Measurements from ENCODE around the gene GINS1.
"Not testable (repeated sequence)": the region's sequence is repeated elsewhere in the genome, so short reads cannot be mapped to it uniquely, and the experiment has no call there.

GINS1 gene

DNA sequence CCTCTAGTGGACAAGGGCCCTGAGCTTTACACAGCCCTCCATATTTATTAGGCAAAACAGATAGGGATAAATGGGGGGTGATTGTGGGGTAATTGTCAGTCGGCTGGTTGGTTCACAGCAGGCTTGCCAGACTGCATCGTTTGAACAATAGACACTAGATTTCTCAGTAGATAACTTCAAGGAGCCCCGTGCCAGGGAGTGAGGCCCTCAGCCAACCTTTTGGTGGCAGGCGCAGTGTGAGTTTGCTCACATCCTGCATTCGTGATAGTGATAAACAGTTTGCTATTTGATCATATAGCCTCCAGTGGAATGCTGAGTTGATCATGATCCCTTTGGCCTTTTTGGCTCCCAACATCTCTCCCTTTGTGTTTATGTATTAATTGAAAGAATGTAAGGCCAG is 13.2 kb upstream of the GINS1 start:
- DNase-seq (ENCODE audit: low read depth), result no peak
- peaks cover 19% of the 10 kb centered on the region for H3K4me1 ChIP-seq (ENCODE audit: control insufficient read depth, insufficient read depth, low read length)
- no peak overlapping the region for H3K9ac ChIP-seq (ENCODE audit: low read length)
- no peaks in the 10 kb centered on the region for H3K9me3 ChIP-seq (ENCODE audit: control insufficient read depth, low read length)
- no peak overlapping the region for H3K4me3 ChIP-seq (ENCODE audit: low read length)
- no peaks in the 10 kb centered on the region for H3K36me3 ChIP-seq (ENCODE audit: control insufficient read depth, insufficient read depth, low read length, severe bottlenecking)
- no peaks in the 10 kb centered on the region for H3K27me3 ChIP-seq (replicated peaks; ENCODE audit: control insufficient read depth, insufficient read depth, low read length)

DNA sequence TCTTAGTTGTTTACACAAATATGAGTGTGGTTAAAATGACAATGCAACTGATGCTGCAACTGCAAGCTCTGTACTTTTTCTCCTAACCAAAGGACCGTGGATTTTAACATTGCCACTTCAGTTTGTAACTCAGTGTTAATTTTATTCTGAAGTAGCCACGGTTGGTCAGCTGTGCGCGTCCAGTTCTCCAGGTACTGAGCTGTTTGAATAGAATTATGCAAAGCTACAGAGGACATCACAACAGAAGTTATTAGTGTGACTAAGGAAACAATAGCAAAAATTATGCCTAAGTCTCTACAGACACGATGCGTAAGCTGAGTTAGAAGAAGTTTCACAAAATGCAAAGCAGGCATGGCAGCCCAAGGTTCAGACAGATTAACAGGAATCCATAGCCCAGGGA is 12.5 kb upstream of the GINS1 start:
- no peaks in the 10 kb centered on the region for H3K9me3 ChIP-seq (ENCODE audit: control insufficient read depth, low read length)
- DNase-seq (ENCODE audit: low read depth), result no peak
- no peaks in the 10 kb centered on the region for H3K27me3 ChIP-seq (replicated peaks; ENCODE audit: control insufficient read depth, insufficient read depth, low read length)
- no peak overlapping the region for H3K9ac ChIP-seq (ENCODE audit: low read length)
- peaks cover 18% of the 10 kb centered on the region for H3K4me1 ChIP-seq (ENCODE audit: control insufficient read depth, insufficient read depth, low read length)
- no peaks in the 10 kb centered on the region for H3K36me3 ChIP-seq (ENCODE audit: control insufficient read depth, insufficient read depth, low read length, severe bottlenecking)
- no peak overlapping the region for H3K4me3 ChIP-seq (ENCODE audit: low read length)

DNA sequence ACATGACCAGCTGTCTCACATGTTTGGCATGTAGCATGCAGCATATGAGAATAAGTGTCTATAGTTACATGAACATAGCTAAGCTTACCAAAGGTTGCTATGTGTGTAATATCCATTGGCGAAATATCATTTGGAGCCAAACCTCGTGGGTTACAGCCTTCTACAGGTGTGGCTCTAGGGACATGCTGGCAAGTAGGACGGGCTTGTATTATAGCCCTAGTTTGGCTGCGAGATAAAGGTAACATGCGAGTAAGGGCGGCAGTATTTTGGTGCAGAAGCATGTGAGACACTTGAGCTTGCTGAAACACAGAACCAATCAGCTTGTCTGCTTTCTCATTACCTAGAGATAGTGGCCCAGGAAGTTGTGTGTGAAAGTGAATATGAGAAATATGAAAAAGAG is 10.4 kb upstream of the GINS1 start:
- Histone ChIP-seq H3K9me3 (ENCODE audit: control insufficient read depth, low read length) (peaks cover under 1% of the 10 kb centered on the region), H3K27me3 (replicated peaks; ENCODE audit: control insufficient read depth, insufficient read depth, low read length) (no peaks in the 10 kb centered on the region), H3K4me3 (ENCODE audit: low read length) (no peak overlapping the region), H3K36me3 (ENCODE audit: control insufficient read depth, insufficient read depth, low read length, severe bottlenecking) (no peaks in the 10 kb centered on the region), H3K4me1 (ENCODE audit: control insufficient read depth, insufficient read depth, low read length) (peaks cover 12% of the 10 kb centered on the region), H3K9ac (ENCODE audit: low read length) (no peak overlapping the region)
- no peak for DNase-seq (ENCODE audit: low read depth)

DNA sequence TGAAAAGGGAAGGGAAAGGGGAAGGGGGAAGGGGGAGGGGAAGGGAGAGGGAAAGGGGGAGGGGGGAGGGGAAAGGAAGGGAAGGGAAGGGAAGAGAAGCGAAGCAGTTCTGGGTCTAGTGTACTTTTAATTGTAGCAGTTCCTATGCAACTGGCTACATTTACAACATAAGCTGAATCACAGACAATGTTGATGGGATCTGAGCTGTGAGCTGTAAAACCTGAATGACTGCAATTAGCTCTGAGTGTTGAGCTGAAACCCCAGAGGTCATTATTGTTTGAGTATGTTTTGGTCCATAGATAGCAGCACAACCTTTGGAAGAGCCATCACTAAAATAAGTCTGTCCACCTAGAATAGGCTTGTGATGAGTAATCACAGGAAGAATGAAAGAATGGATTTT is 9.7 kb upstream of the GINS1 start:
- no peak for DNase-seq (ENCODE audit: low read depth)
- H3K9me3 ChIP-seq (ENCODE audit: control insufficient read depth, low read length), result peaks cover 7% of the 10 kb centered on the region
- H3K4me3 ChIP-seq (ENCODE audit: low read length), result no peak overlapping the region
- H3K36me3 ChIP-seq (ENCODE audit: control insufficient read depth, insufficient read depth, low read length, severe bottlenecking), result no peaks in the 10 kb centered on the region
- no peaks in the 10 kb centered on the region for H3K27me3 ChIP-seq (replicated peaks; ENCODE audit: control insufficient read depth, insufficient read depth, low read length)
- no peak overlapping the region for H3K9ac ChIP-seq (ENCODE audit: low read length)
- H3K4me1 ChIP-seq (ENCODE audit: control insufficient read depth, insufficient read depth, low read length), result peaks cover 12% of the 10 kb centered on the region

DNA sequence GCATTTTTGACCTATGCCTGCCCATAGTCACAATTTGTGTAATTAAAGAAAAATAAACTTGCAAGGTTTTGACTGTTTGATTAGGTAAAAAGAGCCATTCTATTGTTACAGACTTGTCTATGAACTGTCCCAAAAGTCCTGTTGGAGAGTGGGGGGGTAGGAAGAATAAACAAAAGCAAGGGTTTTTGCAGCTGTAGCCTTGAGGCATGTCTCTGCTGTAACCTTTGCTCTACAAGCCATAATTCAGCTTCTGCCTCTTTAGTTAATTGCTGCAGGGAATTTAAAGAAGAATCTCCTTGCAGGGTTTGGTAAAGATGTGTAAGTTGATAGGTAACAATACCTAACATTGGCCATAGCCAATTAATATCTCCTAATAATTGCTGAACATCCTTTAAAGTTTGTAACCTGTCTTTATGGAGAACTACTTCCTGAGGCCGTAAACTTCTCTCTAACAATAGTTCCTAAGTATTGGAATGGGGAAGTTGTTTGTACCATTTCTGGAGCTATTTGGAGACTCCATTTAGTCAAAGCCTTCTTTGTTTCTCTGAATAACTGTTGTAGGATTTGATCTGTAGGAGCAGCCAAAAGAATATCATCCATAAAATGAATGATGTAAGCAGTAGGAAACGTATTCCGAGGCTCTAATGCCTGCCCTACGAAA is 9.0 kb upstream of the GINS1 start:
- peak; percentile 5 for DNase-seq (ENCODE audit: low read depth)
- Histone ChIP-seq H3K4me1 (ENCODE audit: control insufficient read depth, insufficient read depth, low read length) (peaks cover 12% of the 10 kb centered on the region), H3K9me3 (ENCODE audit: control insufficient read depth, low read length) (peaks cover 14% of the 10 kb centered on the region), H3K9ac (ENCODE audit: low read length) (no peak overlapping the region), H3K36me3 (ENCODE audit: control insufficient read depth, insufficient read depth, low read length, severe bottlenecking) (no peaks in the 10 kb centered on the region), H3K27me3 (replicated peaks; ENCODE audit: control insufficient read depth, insufficient read depth, low read length) (no peaks in the 10 kb centered on the region), H3K4me3 (ENCODE audit: low read length) (no peak overlapping the region)

DNA sequence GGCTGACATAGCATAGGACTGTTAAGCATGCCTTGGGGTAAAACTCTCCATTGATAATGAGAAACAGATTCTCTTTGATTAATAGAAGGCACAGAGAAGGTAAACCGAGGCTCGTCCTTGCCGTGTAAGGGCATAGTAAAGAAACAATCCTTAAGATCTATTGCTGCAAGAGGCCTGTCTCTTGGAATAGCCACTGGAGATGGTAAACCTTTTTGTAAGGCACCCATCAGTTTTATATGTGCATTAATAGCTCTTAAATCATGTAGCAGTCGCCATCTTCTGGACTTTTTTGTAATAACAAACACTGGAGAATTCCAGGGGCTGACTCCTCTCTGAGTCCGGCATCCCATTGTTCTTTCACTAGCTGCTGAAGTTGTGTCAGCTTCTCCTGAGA is 8.4 kb upstream of the GINS1 start:
- H3K9me3 ChIP-seq (ENCODE audit: control insufficient read depth, low read length), result peaks cover 16% of the 10 kb centered on the region
- H3K27me3 ChIP-seq (replicated peaks; ENCODE audit: control insufficient read depth, insufficient read depth, low read length), result no peaks in the 10 kb centered on the region
- peaks cover 12% of the 10 kb centered on the region for H3K4me1 ChIP-seq (ENCODE audit: control insufficient read depth, insufficient read depth, low read length)
- no peak overlapping the region for H3K4me3 ChIP-seq (ENCODE audit: low read length)
- peak; percentile 90 for DNase-seq (ENCODE audit: low read depth)
- H3K36me3 ChIP-seq (ENCODE audit: control insufficient read depth, insufficient read depth, low read length, severe bottlenecking), result no peaks in the 10 kb centered on the region
- H3K9ac ChIP-seq (ENCODE audit: low read length), result no peak overlapping the region

DNA sequence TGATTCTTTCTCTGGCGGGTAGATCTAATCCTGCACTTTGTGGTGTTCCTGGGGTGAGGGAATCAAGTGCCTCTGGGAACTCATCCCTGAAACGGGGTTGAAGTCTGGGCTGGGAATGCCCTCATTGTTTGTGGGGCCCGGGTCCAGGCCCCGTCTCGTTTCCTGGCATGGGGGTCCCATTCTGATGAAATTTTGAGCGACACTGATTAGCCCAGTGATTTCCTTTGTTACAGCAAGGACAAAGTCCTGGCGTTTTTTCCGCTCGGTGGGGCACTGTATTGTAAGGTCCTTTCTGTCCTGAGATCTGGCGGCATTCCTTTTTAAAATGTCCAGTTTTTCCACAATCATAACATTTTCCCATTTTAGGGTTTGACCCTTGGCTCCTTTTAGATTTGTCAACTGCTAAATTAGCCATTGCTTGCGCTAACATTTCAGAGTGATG is 7.2 kb upstream of the GINS1 start:
- not testable (repeated sequence) for H3K9ac ChIP-seq (ENCODE audit: low read length); H3K27me3 ChIP-seq (replicated peaks; ENCODE audit: control insufficient read depth, insufficient read depth, low read length); DNase-seq (ENCODE audit: low read depth); H3K4me3 ChIP-seq (ENCODE audit: low read length); H3K36me3 ChIP-seq (ENCODE audit: control insufficient read depth, insufficient read depth, low read length, severe bottlenecking)
- Histone ChIP-seq H3K9me3 (ENCODE audit: control insufficient read depth, low read length) (peaks cover 16% of the 10 kb centered on the region), H3K4me1 (ENCODE audit: control insufficient read depth, insufficient read depth, low read length) (peaks cover 12% of the 10 kb centered on the region)

DNA sequence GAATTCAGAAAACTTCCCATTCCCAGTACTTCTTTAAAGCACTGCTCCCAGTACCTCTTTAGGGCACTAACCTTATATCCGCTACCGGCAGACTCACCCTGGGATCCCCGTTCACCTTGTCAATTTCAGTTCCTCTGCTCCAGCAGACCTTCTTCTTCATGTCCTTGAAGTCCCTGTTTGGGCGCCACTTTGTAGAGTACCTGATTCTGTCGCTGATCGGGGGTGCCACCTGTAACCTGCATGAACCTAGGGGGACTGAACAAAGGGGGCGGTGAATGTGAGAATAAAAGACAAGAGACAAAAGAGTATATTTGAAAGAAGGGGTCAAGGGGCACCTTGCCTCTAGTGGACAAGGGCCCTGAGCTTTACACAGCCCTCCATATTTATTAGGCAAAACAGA is 4.9 kb upstream of the GINS1 start:
- Histone ChIP-seq H3K36me3 (ENCODE audit: control insufficient read depth, insufficient read depth, low read length, severe bottlenecking) (no peaks in the 10 kb centered on the region), H3K4me1 (ENCODE audit: control insufficient read depth, insufficient read depth, low read length) (peaks cover 12% of the 10 kb centered on the region), H3K9ac (ENCODE audit: low read length) (no peak overlapping the region), H3K4me3 (ENCODE audit: low read length) (no peak overlapping the region), H3K27me3 (replicated peaks; ENCODE audit: control insufficient read depth, insufficient read depth, low read length) (no peaks in the 10 kb centered on the region), H3K9me3 (ENCODE audit: control insufficient read depth, low read length) (peaks cover 16% of the 10 kb centered on the region)
- DNase-seq (ENCODE audit: low read depth), result no peak

DNA sequence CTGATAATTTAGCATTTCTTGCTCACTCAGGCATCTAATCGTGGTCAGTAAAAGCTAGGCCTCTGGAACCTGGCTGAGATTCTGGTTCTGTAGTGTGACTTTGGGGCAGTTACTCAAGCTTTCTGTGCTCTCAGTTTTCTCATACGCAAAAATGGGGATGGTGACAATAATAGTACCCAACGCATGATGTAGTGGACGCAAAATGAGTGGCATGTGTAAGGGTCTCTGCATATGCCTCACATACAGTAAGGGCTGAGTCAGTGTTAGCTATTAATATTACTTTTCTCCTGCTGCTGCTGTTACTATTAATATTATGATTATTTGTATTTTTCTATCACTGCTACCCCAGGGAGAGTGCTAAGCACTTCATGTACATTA is 686 bp downstream of the GINS1 start:
- peak overlapping the region; percentile 88 for H3K4me3 ChIP-seq (ENCODE audit: low read length)
- peak; percentile 6 for DNase-seq (ENCODE audit: low read depth)
- H3K36me3 ChIP-seq (ENCODE audit: control insufficient read depth, insufficient read depth, low read length, severe bottlenecking), result no peaks in the 10 kb centered on the region
- H3K9ac ChIP-seq (ENCODE audit: low read length), result peak overlapping the region; percentile 83
- H3K27me3 ChIP-seq (replicated peaks; ENCODE audit: control insufficient read depth, insufficient read depth, low read length), result no peaks in the 10 kb centered on the region
- peaks cover 5% of the 10 kb centered on the region for H3K9me3 ChIP-seq (ENCODE audit: control insufficient read depth, low read length)
- peaks cover 7% of the 10 kb centered on the region for H3K4me1 ChIP-seq (ENCODE audit: control insufficient read depth, insufficient read depth, low read length)

DNA sequence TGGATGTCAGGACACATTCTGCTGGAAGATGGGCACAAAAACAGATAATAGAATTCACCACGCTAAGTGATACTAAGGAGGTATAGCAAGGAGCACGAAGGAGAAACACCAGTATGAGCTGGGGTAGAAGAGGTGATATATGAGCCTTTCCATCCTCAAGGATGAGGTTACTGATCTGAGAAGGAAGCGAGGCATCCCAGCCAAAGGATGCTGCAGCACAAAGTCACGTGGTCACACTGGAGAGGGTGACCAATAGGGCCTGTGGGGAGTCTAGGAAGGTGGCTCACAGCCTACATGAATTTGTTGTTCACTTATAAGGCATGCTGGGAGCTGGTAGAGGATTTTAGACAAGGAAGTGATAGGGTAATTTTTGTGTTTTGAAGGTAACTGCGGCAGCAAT is 1.4 kb downstream of the GINS1 start:
- no peaks in the 10 kb centered on the region for H3K36me3 ChIP-seq (ENCODE audit: control insufficient read depth, insufficient read depth, low read length, severe bottlenecking)
- no peaks in the 10 kb centered on the region for H3K27me3 ChIP-seq (replicated peaks; ENCODE audit: control insufficient read depth, insufficient read depth, low read length)
- no peaks in the 10 kb centered on the region for H3K9me3 ChIP-seq (ENCODE audit: control insufficient read depth, low read length)
- no peak for DNase-seq (ENCODE audit: low read depth)
- H3K4me3 ChIP-seq (ENCODE audit: low read length), result no peak overlapping the region
- H3K4me1 ChIP-seq (ENCODE audit: control insufficient read depth, insufficient read depth, low read length), result peaks cover 7% of the 10 kb centered on the region
- H3K9ac ChIP-seq (ENCODE audit: low read length), result peak overlapping the region; percentile 83

DNA sequence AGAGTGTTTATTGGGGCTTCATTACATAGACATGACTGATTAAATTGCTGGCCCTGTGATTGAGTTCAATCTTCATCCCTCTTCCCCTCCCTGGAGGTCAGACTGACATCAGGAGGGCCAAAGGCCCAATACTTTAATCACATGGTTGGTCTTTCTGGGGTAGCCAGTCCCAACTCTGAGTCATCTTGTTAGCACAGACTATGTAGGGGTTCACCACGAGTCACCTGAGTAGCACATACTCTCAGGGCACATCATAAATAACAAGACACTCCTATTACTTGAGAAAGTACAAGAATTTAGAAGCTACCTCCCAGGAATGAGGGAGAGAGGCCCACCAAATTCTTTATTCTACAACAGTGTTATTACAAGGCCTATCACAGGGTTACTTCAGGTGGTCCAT is 11.3 kb downstream of the GINS1 start:
- H3K27me3 ChIP-seq (replicated peaks; ENCODE audit: control insufficient read depth, insufficient read depth, low read length), result no peaks in the 10 kb centered on the region
- no peaks in the 10 kb centered on the region for H3K36me3 ChIP-seq (ENCODE audit: control insufficient read depth, insufficient read depth, low read length, severe bottlenecking)
- no peak overlapping the region for H3K9ac ChIP-seq (ENCODE audit: low read length)
- H3K9me3 ChIP-seq (ENCODE audit: control insufficient read depth, low read length), result no peaks in the 10 kb centered on the region
- H3K4me1 ChIP-seq (ENCODE audit: control insufficient read depth, insufficient read depth, low read length), result no peaks in the 10 kb centered on the region
- no peak overlapping the region for H3K4me3 ChIP-seq (ENCODE audit: low read length)
- DNase-seq (ENCODE audit: low read depth), result no peak

DNA sequence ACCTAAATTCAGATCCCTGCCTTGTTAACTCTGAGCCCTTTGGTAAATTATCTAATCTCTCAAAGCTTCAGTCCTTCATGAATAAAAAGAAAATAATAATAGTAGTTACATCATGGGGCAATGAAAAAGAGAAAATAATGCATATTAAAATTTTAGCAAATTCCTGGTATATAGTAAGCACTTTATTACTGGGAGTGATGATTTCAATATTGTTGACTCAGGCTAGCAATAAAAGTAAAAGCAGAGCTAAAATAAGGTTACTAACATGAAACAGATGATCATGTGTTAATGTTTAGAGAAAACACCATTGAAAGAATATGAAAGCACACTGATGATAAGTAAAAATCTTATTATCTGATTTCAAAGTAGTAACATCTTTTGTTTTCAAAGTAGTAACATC is 13.6 kb downstream of the GINS1 start:
- H3K27me3 ChIP-seq (replicated peaks; ENCODE audit: control insufficient read depth, insufficient read depth, low read length), result no peaks in the 10 kb centered on the region
- no peaks in the 10 kb centered on the region for H3K4me1 ChIP-seq (ENCODE audit: control insufficient read depth, insufficient read depth, low read length)
- H3K9me3 ChIP-seq (ENCODE audit: control insufficient read depth, low read length), result no peaks in the 10 kb centered on the region
- H3K9ac ChIP-seq (ENCODE audit: low read length), result no peak overlapping the region
- H3K4me3 ChIP-seq (ENCODE audit: low read length), result no peak overlapping the region
- no peaks in the 10 kb centered on the region for H3K36me3 ChIP-seq (ENCODE audit: control insufficient read depth, insufficient read depth, low read length, severe bottlenecking)
- no peak for DNase-seq (ENCODE audit: low read depth)
